ENCODE results near the gene CRKL. TPM values are rescaled to one million over a fixed set of nuclear protein-coding genes. Genes with fewer than 3 reads are reported as not detected.

CRKL gene
- total RNA-seq, 1 donor from 2014 or later, result 42.6 TPM

GRCh38 chr22:20952544-20953341, 35.5 kb downstream of the CRKL start:
- no peak for ATAC-seq

GRCh38 chr22:20953342-20953608, 36.1 kb downstream of the CRKL start:
- ATAC-seq, result no peak

- peak; percentile 62 for ATAC-seq
Observed at GRCh38 chr22:20953668-20954500, 36.7 kb downstream of the CRKL start.

- ATAC-seq, result no peak
Observed at GRCh38 chr22:20955548-20955947, 38.3 kb downstream of the CRKL start.

GRCh38 chr22:20956258-20957101, 39.3 kb downstream of the CRKL start:
- peak; percentile 70 for ATAC-seq

- peak; percentile 14 for ATAC-seq
Observed at GRCh38 chr22:20957102-20957682, 40.0 kb downstream of the CRKL start.

- ATAC-seq, result peak; percentile 2
Observed at GRCh38 chr22:20957683-20958431, 40.6 kb downstream of the CRKL start.

- no peak for ATAC-seq
Observed at GRCh38 chr22:20959578-20960461, 42.6 kb downstream of the CRKL start.

GRCh38 chr22:20960609-20961008, 43.4 kb downstream of the CRKL start:
- ATAC-seq, result no peak

GRCh38 chr22:20962491-20962945, 45.3 kb downstream of the CRKL start:
- ATAC-seq, result no peak

GRCh38 chr22:20963201-20964052, 46.2 kb downstream of the CRKL start:
- no peak for ATAC-seq

GRCh38 chr22:20964090-20964798, 47.0 kb downstream of the CRKL start:
- no peak for ATAC-seq

- no peak for ATAC-seq
Observed at GRCh38 chr22:20964799-20965103, 47.5 kb downstream of the CRKL start.

- no peak for ATAC-seq
Observed at GRCh38 chr22:20965104-20965887, 48.1 kb downstream of the CRKL start.

- no peak for ATAC-seq
Observed at GRCh38 chr22:20965888-20966855, 49.0 kb downstream of the CRKL start.

GRCh38 chr22:20966883-20967696, 49.9 kb downstream of the CRKL start, which contains the start of gene AIFM3:
AIFM3 (plus strand) TSS chr22:20967255; CDS start chr22:20967945, 690 bp downstream.
- ATAC-seq, result no peak
